GM12878 (cell line): ENCODE results near the gene FAT1. TPM values are rescaled to one million over a fixed set of nuclear protein-coding genes. Genes with fewer than 3 reads are reported as not detected.

ENCODE experiments used
- ATAC-seq: fragments of 200-7000 bp; cut with Tn5 transposase; 3 replicates; pipeline ENCODE4 v1.9.1; 2020; ENCODE audit warnings: mild to moderate bottlenecking, moderate library complexity
- BruUV-seq: library from RNA; stranded (reverse); fragments of 400-500 nt; replicated peaks from 2 replicates; lab custom pipeline; 2021; lab: Mats Ljungman, UMichigan
- CTCF ChIA-PET: fragments of 300-600 bp; sonication (Branson Sonifier 250); formaldehyde crosslinking; extraction: SDS; loops from one replicate; lab custom pipeline; 2021; ENCODE audit warnings: inconsistent platforms; lab: Yijun Ruan, JAX
- POLR2A ChIA-PET: fragments of 350-600 bp; formaldehyde crosslinking; extraction: SDS; loops from one replicate; lab custom pipeline; 2021; ENCODE audit warnings: inconsistent platforms; lab: Charles Lee
- RAD21 ChIA-PET: fragments of 300-600 bp; sonication (Branson Sonifier 250); formaldehyde crosslinking; loops from one replicate; lab custom pipeline; 2023; ENCODE audit warnings: antibody characterized with exemption; ENCODE audit not compliant: unreplicated experiment; lab: Charles Lee
- SMC1A ChIA-PET: fragments of 300-600 bp; sonication (Branson Sonifier 250); formaldehyde crosslinking; loops from one replicate; lab custom pipeline; 2023; ENCODE audit not compliant: unreplicated experiment, uncharacterized antibody; lab: Charles Lee
- DNase-seq: peaks from one replicate; pipeline ENCODE4 v3.0.0-alpha.2; 2011; ENCODE audit warnings: low read depth, low spot score
- FAIRE-seq: peaks from 3 replicates; lab custom pipeline; 2011; peaks lifted over from hg19 to GRCh38; lab: Jason Lieb, UNC
- H2AFZ ChIP-seq: 2 replicates; pipeline ENCODE4 v1.6.0; 2011; ENCODE audit warnings: low read depth, low read length, control low read depth; ENCODE audit not compliant: control insufficient read depth
- H3K27ac ChIP-seq: 2 replicates; pipeline ENCODE4 v1.5.1; 2011; ENCODE audit warnings: control low read depth; ENCODE audit not compliant: control insufficient read depth, insufficient read depth
- H3K27me3 ChIP-seq, 2 experiments: replicated peaks in 1 of 2; 2 replicates each; pipeline versions ENCODE4 v1.6.0 to v1.6.1; 2011; ENCODE audit warnings: low read length in 1 of 2; ENCODE audit not compliant: control insufficient read depth in 2 of 2, insufficient read depth in 2 of 2
- H3K36me3 ChIP-seq, 2 experiments: 2 replicates each; pipeline ENCODE4 v1.5.1; 2011; ENCODE audit warnings: low read length in 1 of 2; ENCODE audit not compliant: control insufficient read depth in 2 of 2, insufficient read depth in 2 of 2
- H3K4me1 ChIP-seq: 2 replicates; pipeline ENCODE4 v1.6.1; 2011; ENCODE audit warnings: mild to moderate bottlenecking, low read length, moderate library complexity, mixed read lengths; ENCODE audit not compliant: control insufficient read depth, insufficient read depth
- H3K4me2 ChIP-seq: 2 replicates; pipeline ENCODE4 v1.6.0; 2011; ENCODE audit warnings: control low read depth; ENCODE audit not compliant: control insufficient read depth, insufficient read depth
- H3K4me3 ChIP-seq: fragments of 200-600 bp; sonication (generic); 2 replicates; pipeline ENCODE4 v1.5.1; 2016
- H3K79me2 ChIP-seq: 2 replicates; pipeline ENCODE4 v1.6.0; 2011; ENCODE audit warnings: low read length; ENCODE audit not compliant: control insufficient read depth, insufficient read depth
- H3K9ac ChIP-seq: 2 replicates; pipeline ENCODE4 v1.8.0; 2011; ENCODE audit warnings: low read length, control low read depth, mixed read lengths; ENCODE audit not compliant: control insufficient read depth, insufficient read depth
- H3K9me3 ChIP-seq: replicated peaks from 3 replicates; pipeline ENCODE4 v1.5.1; 2011; ENCODE audit warnings: mild to moderate bottlenecking, low read length; ENCODE audit not compliant: control insufficient read depth, insufficient read depth
- H4K20me1 ChIP-seq: 2 replicates; pipeline ENCODE4 v1.6.0; 2011; ENCODE audit not compliant: control insufficient read depth, insufficient read depth
- CBFB ChIP-seq: IDR thresholded peaks from 2 replicates; pipeline ENCODE4 v1.6.1; 2016; ENCODE audit warnings: antibody characterized with exemption, low read depth
- CEBPB ChIP-seq, 2 experiments: fragments of 150-350 bp in 1 of 2; IDR thresholded peaks; 2 replicates each; pipeline ENCODE4 v1.6.1; 2012 to 2014; ENCODE audit warnings: low read depth in 2 of 2, low read length in 2 of 2, borderline replicate concordance in 1 of 2, inconsistent platforms in 1 of 2
- FOXM1 ChIP-seq: IDR thresholded peaks from 2 replicates; pipeline ENCODE4 v1.6.1; 2012; ENCODE audit warnings: low read depth, mild to moderate bottlenecking, inconsistent platforms, low read length, moderate library complexity
- HCFC1 ChIP-seq: fragments of 150-350 bp; IDR thresholded peaks from 2 replicates; pipeline ENCODE4 v1.6.1; 2014; ENCODE audit warnings: low read length
- IRF4 ChIP-seq: IDR thresholded peaks from 2 replicates; pipeline ENCODE4 v1.6.1; 2011; ENCODE audit warnings: low read depth, low read length
- PBX3 ChIP-seq: IDR thresholded peaks from 2 replicates; pipeline ENCODE4 v1.6.1; 2011; ENCODE audit warnings: mild to moderate bottlenecking, low read depth, low read length, moderate library complexity; ENCODE audit not compliant: insufficient replicate concordance
- RELA ChIP-seq: fragments of 450-650 bp; IDR thresholded peaks from 2 replicates; pipeline ENCODE4 v1.8.0; 2014; ENCODE audit warnings: borderline replicate concordance; ENCODE audit not compliant: partially characterized antibody
- SREBF2 ChIP-seq: IDR thresholded peaks from 2 replicates; pipeline ENCODE4 v1.6.1; 2012; ENCODE audit warnings: mild to moderate bottlenecking, low read length
- ZNF217 ChIP-seq: fragments of 450-650 bp; IDR thresholded peaks from 2 replicates; pipeline ENCODE4 v1.6.1; 2017; ENCODE audit warnings: antibody characterized with exemption, mild to moderate bottlenecking
- WGBS: methylation state at CpG from one replicate; pipeline ENCODE4 v1.1.6; 2016; ENCODE audit warnings: low lambda C conversion rate; ENCODE audit not compliant: insufficient replicate concordance, insufficient coverage; ENCODE audit errors: missing lambda C conversion rate; 5-methylcytosine and 5-hydroxymethylcytosine counted together
- in situ Hi-C: fragments of 300-500 bp; cut with MboI; formaldehyde crosslinking; loops from 9 replicates; pipeline ENCODE4 v1.14.3; 2018; ENCODE audit warnings: mixed read lengths
- intact Hi-C: fragments of 100-400 bp; cut with micrococcal nuclease; formaldehyde crosslinking; loops from one replicate; pipeline ENCODE4 v1.14.2; 2022; ENCODE audit not compliant: unreplicated experiment
- polyA plus RNA-seq, 11 experiments: library from polyadenylated mRNA; depleted of rRNA in 4 of 11; unstranded in 6 of 11; stranded (reverse) in 5 of 11; fragments of >200 nt; fragmentation: Nextera tagmentation in 4 of 11; fragmentation: Illumina TruSeq in 1 of 11; extraction: Ambion mirVana in 4 of 11; extraction: Trizol in 1 of 11; gene quantifications; 1 replicate in 1 of 11; 2 replicates in 10 of 11; pipeline versions ENCODE4 v1.2.1 to v1.2.3, GENCODE V29; 2011 to 2016; ENCODE audit warnings: inconsistent platforms in 2 of 11, missing spikeins in 2 of 11, low read depth in 1 of 11
- total RNA-seq, 4 experiments: library from RNA; depleted of rRNA in 3 of 4; stranded (reverse); fragments of >200 nt in 3 of 4; fragmentation: Illumina TruSeq in 1 of 4; extraction: Trizol in 1 of 4; gene quantifications; 2 replicates each; pipeline versions ENCODE4 v1.2.1 to v1.2.3, GENCODE V29; 2013 to 2021

FAT1 gene
- total and polyA plus RNA-seq, 10 of the 15 experiments (the other 5 are each of a cell fraction or from before 2014, with no cell fraction given): 0.04 to 11.8 (median 0.11) TPM; not detected in 1

- no peaks in the 10 kb centered on the region for H3K36me3 ChIP-seq
- DNase-seq: no peak
- no peak overlapping the region for H3K9ac ChIP-seq
- H3K27ac ChIP-seq: no peak overlapping the region
- H3K4me1 ChIP-seq: no peaks in the 10 kb centered on the region
- ChIA-PET RAD21 (no interaction called here), CTCF (no interaction called here), POLR2A (no interaction called here), SMC1A (no interaction called here)
- in situ Hi-C loops (no loop called here), intact Hi-C loops (no loop called here)
- ATAC-seq: no peak
- TF ChIP-seq FOXM1: no peak
- TF ChIP-seq CEBPB (IDR thresholded peaks at IDR 0.05; ENCODE audit: borderline replicate concordance in 1 of 2, low read depth in 2 of 2, low read length in 2 of 2): no peak
- no peak for TF ChIP-seq HCFC1
- TF ChIP-seq PBX3: no peak
- TF ChIP-seq IRF4: no peak
- no peak for TF ChIP-seq ZNF217
- no peak for TF ChIP-seq RELA
- no peak for TF ChIP-seq CBFB
- no peak for TF ChIP-seq SREBF2
- H3K27me3 ChIP-seq: no peaks in the 10 kb centered on the region
- no TSS peak for BruUV-seq
- H2AFZ ChIP-seq: no peak overlapping the region
- no peak overlapping the region for H3K4me3 ChIP-seq
- no peaks in the 10 kb centered on the region for H4K20me1 ChIP-seq
- no peak for FAIRE-seq
- no peak overlapping the region for H3K4me2 ChIP-seq
- 24% methylated on average over 3 of the region's 3 CpGs for WGBS
- H3K79me2 ChIP-seq: no peaks in the 10 kb centered on the region
- H3K9me3 ChIP-seq: no peaks in the 10 kb centered on the region; the same call in 2 of the 3 replicates
Measured at GRCh38 chr4:186617921-186618320, 105.7 kb downstream of the FAT1 start.
